H4 (cell line): ENCODE results near the gene PRR18. TPM values are rescaled to one million over a fixed set of nuclear protein-coding genes. Genes with fewer than 3 reads are reported as not detected.

Source experiments
- DNase-seq: peaks from one replicate; pipeline ENCODE4 v3.0.0-alpha.2; 2015; ENCODE audit warnings: low spot score
- total RNA-seq: library from RNA; depleted of rRNA; stranded (reverse); fragments of >200 nt; shearing (Covaris generic); gene quantifications from 2 replicates; pipeline ENCODE4 v1.2.3, GENCODE V29; 2014; rRNA removed

Gene PRR18
- total RNA-seq, 1 experiment from 2014 or later: not detected

DNA sequence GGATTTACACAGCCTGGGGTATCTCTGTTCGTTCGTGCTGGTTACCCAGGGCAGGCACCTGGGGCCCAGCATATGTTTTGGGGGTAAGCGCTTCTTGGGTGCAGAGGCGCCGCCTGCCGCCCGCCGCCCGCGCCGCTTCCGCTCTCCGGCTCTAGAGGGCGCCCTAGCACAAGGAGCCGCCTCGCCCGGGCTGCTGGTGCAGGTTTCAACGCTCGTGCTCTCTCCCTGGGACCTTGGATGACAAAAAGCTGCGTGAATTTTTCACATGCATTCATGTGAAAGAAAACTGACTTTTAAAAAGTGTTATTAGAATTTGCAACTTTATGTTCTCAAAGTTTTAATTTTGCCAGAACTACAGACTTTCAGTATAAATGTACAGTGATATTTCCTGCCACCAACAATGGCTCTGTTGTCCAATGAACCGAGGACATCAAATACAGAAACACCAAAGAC, 32.5 kb downstream of the PRR18 start:
- no peak for DNase-seq

- no peak for DNase-seq
Measured at GRCh38 chr6:166274739-166275370, 33.3 kb downstream of the PRR18 start.

DNA sequence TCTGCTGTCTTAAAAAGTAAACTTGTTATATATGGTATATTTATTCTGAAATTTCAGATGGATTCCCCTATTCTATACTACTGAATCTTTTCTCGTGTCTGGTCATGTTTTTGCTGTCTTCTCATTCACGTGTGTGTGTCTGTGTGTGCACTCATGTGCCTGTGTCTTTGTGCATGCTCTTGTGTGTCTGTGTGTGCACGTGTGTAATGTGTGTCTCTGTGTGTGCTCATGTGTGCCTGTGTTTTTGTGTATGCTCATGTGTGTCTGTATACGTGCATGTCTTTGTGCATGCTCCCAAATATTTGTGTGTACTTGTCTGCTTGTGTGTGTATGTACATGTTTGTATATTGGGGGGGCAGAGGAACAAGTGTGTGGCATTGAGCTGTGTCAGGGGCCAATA, 34.0 kb downstream of the PRR18 start:
- DNase-seq: no peak

DNA sequence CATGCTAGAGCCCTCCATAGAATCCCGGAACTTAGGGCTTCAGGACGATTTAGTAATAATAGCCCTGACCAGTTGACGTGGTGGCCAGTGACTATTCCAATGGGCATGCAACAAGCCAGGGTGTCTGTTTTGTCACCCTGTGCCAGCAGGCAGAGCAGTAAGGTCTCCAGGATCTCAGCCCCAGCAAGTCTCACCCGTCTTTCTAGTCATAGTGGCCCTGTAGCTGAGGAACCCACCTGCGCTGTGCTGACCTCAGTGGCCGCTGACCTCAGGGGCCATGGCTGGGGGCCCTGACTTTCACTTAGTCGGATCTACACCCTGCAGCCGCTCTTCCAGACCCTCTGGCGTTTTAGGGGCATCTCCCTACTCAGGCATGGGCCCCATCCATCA, 36.8 kb downstream of the PRR18 start:
- no peak for DNase-seq

GRCh38 chr6:166270706-166271375, 37.4 kb downstream of the PRR18 start:
- DNase-seq: no peak

- DNase-seq: no peak
Measured at GRCh38 chr6:166269301-166270039, 38.7 kb downstream of the PRR18 start.

DNA sequence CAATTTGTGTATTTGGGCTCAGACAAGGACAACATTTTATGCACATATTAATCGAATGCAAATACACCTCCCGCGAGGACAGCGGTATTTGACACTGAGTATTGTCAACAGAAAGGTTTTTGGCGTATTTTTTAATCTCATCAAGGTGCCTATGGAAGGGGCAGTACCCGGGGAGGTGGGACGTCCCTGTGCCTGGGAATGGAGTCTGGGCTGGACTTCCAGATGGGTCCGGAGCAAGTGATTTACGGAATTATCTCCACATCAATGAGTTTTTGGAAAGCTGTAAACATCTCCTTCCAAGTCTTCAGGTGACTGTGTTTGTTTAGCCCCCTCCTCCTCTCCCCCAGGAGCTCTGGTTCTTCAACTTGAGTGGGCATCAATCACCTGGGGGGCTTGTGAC, 39.8 kb downstream of the PRR18 start:
- DNase-seq: no peak

- no peak for DNase-seq
Measured at GRCh38 chr6:166267526-166267925, 40.7 kb downstream of the PRR18 start.

DNA sequence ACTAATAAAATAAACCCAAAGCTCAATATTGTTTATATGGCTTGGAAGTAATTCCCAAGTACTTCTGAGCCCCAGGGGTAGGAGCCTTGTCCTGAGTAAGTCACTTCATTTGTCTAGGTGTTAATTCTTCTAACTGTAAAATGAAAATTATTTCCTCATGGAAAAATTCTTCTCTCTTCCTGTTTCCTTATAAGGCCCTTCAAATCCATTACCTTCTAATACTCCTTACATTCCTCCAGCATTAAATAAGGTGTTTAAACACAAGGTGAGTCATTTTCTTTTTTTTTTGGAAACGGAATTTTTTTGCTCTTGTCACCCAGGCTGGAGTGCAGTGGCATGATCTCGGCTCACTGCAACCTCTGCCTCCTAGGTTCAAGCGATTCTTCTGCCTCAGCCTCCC, 41.9 kb downstream of the PRR18 start:
- DNase-seq: no peak

DNA sequence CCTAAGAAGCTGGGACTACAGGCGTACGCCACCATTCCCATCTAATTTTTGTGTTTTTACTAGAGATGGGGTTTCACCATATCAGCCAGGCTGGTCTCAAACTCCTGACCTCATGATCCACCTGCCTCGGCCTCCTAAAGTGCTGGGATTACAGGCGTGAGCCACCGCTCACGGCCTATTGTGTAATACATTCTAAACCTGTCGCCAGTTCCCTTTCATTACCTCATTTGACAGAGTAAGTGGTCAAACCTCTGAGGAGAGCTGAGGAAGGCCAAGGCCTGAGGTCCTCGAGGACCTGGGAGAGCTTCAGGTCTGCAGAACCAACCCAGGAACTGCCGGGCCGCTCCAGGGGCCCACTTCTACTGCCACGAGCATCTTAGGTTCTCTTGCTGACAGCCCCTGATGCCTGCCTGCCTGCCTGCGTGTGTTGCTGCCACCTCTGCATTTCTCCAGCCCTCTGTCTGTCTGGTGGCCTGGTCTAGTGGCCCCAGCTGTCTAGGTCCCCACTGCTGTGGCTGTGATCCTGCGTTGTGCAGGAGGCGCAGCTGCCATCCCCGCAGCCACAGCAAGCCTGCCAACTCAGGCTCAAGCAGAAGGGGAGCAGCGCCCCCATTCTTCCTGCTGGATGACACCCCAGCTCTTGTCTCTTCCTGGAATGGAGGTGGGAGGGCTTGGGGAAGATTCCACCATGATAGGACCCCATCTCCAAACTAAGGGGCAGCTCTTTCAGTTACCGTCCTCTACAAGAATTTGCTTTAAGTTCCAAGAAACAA, 45.3 kb downstream of the PRR18 start:
- DNase-seq: no peak

GRCh38 chr6:166259296-166259977, 48.8 kb downstream of the PRR18 start:
- no peak for DNase-seq

- DNase-seq: peak; percentile 75
Measured at GRCh38 chr6:166258854-166259276, 49.3 kb downstream of the PRR18 start.

- DNase-seq: no peak
Measured at GRCh38 chr6:166257911-166258318, 50.3 kb downstream of the PRR18 start.

Other genes with a start within 250 kb of the PRR18 start
- gene TBXT, start 140.5 kb downstream of the PRR18 start, total RNA-seq: not detected in 2 replicates
- gene SFT2D1, start 34.2 kb upstream of the PRR18 start, total RNA-seq: 16.0 and 27.6 TPM in 2 replicates
- 46.1 and 64.0 TPM in 2 replicates for gene MPC1, start 74.5 kb upstream of the PRR18 start, total RNA-seq